Ovary (tissue), 3 donors: ENCODE data around the gene CFAP299.

Source experiments
- CTCF ChIP-seq, 3 donors: fragments of 450-650 bp in 2 of 3; fragments of 200-600 bp in 1 of 3; IDR thresholded peaks; one replicate each; pipeline versions ENCODE4 v1.5.1 to v1.8.0; 2016 to 2022; ENCODE audit warnings: antibody characterized with exemption in 3 of 3, mild to moderate bottlenecking in 1 of 3
- EP300 ChIP-seq: sonication (generic); formaldehyde crosslinking; IDR thresholded peaks from one replicate; pipeline ENCODE4 v1.6.1; 2017; ENCODE audit warnings: antibody characterized with exemption
- donor health status: DM: no; HTN: no; CAD: no.

GRCh38 chr4:80393970-80394250 is 58.4 kb downstream of the CFAP299 start:
- no peak for TF ChIP-seq CTCF (IDR thresholded peaks at IDR 0.05)
- no peak for TF ChIP-seq EP300
